ENCODE data around the gene EXTL1.
A peak's percentile ranks its signal among the peaks of the same experiment; 100 is the strongest.
"Not testable (repeated sequence)": the region's sequence is repeated elsewhere in the genome, so short reads cannot be mapped to it uniquely, and the experiment has no call there.

Gene EXTL1

GRCh38 chr1:26021647-26022403 lies at the start of gene EXTL1:
Gene EXTL1, plus strand, starts transcription at chr1:26021775. Its CDS starts 872 bp downstream, at chr1:26022647.
- peak; percentile 37 for DNase-seq

GRCh38 chr1:25971811-25972180 lies 49.8 kb upstream of the EXTL1 start:
- DNase-seq, result no peak

- no peak for DNase-seq
Measured at GRCh38 chr1:25973610-25974321, 47.8 kb upstream of the EXTL1 start.

- DNase-seq, result no peak
Measured at GRCh38 chr1:25977801-25978200, 43.8 kb upstream of the EXTL1 start.

GRCh38 chr1:25978403-25978802 lies 43.2 kb upstream of the EXTL1 start:
- DNase-seq, result no peak

- DNase-seq, result no peak
Measured at GRCh38 chr1:25979210-25979609, 42.4 kb upstream of the EXTL1 start.

GRCh38 chr1:25985171-25985570 lies 36.4 kb upstream of the EXTL1 start:
- no peak for DNase-seq

GRCh38 chr1:25985670-25986069 lies 35.9 kb upstream of the EXTL1 start:
- no peak for DNase-seq

GRCh38 chr1:25986773-25987172 lies 34.8 kb upstream of the EXTL1 start:
- DNase-seq, result not testable (repeated sequence)

GRCh38 chr1:25987951-25988350 lies 33.6 kb upstream of the EXTL1 start:
- no peak for DNase-seq

- DNase-seq, result no peak
Measured at GRCh38 chr1:25989440-25990234, 31.9 kb upstream of the EXTL1 start.

GRCh38 chr1:25990251-25990650 lies 31.3 kb upstream of the EXTL1 start:
- no peak for DNase-seq

- DNase-seq, result no peak
Measured at GRCh38 chr1:25990702-25991395, 30.7 kb upstream of the EXTL1 start.

GRCh38 chr1:25991937-25992688 lies 29.5 kb upstream of the EXTL1 start:
- DNase-seq, result peak; percentile 67

GRCh38 chr1:25992689-25993171 lies 28.8 kb upstream of the EXTL1 start:
- DNase-seq, result no peak

GRCh38 chr1:25993197-25993951 lies 28.2 kb upstream of the EXTL1 start:
- DNase-seq, result no peak

GRCh38 chr1:25994402-25995150 lies 27.0 kb upstream of the EXTL1 start:
- no peak for DNase-seq

GRCh38 chr1:25996966-25997827 lies 24.4 kb upstream of the EXTL1 start:
- DNase-seq, result peak; percentile 64
